Astrocyte (in vitro differentiated cells and primary cell): Measurements from ENCODE around the gene SYNGR4. TPM values are rescaled to one million over a fixed set of nuclear protein-coding genes. Genes with fewer than 3 reads are reported as not detected.
A peak's percentile ranks its signal among the peaks of the same experiment; 100 is the strongest.

Experiments
- DNase-seq: peaks from one replicate; pipeline ENCODE4 v3.0.0-alpha.2; 2010; ENCODE audit warnings: low read depth
- FAIRE-seq: peaks from 2 replicates; lab custom pipeline; 2011; peaks lifted over from hg19 to GRCh38; lab: Jason Lieb, UNC
- H2AFZ ChIP-seq: 2 replicates; pipeline ENCODE4 v1.6.0; 2012; ENCODE audit warnings: low read depth, low read length, inconsistent platforms
- H3K27ac ChIP-seq: 2 replicates; pipeline ENCODE4 v1.5.1; 2011; ENCODE audit warnings: low read depth, low read length, inconsistent platforms
- H3K27me3 ChIP-seq: 2 replicates; pipeline ENCODE4 v1.6.0; 2011; ENCODE audit warnings: low read length, inconsistent platforms; ENCODE audit not compliant: insufficient read depth
- H3K36me3 ChIP-seq: 2 replicates; pipeline ENCODE4 v1.5.1; 2011; ENCODE audit warnings: low read length, inconsistent platforms; ENCODE audit not compliant: insufficient read depth
- H3K4me1 ChIP-seq: 2 replicates; pipeline ENCODE4 v1.5.1; 2011; ENCODE audit warnings: low read length, inconsistent platforms; ENCODE audit not compliant: insufficient read depth
- H3K4me2 ChIP-seq: 2 replicates; pipeline ENCODE4 v1.6.0; 2012; ENCODE audit warnings: low read length, inconsistent platforms
- H3K4me3 ChIP-seq: 2 replicates; pipeline ENCODE4 v1.5.1; 2011; ENCODE audit warnings: low read depth, mild to moderate bottlenecking, low read length, inconsistent platforms; ENCODE audit not compliant: insufficient read depth
- H3K79me2 ChIP-seq: 2 replicates; pipeline ENCODE4 v1.6.0; 2012; ENCODE audit warnings: mild to moderate bottlenecking, low read length, inconsistent platforms; ENCODE audit not compliant: insufficient read depth
- H3K9ac ChIP-seq: 2 replicates; pipeline ENCODE4 v1.6.0; 2012; ENCODE audit warnings: mild to moderate bottlenecking, low read length, inconsistent platforms
- H3K9me3 ChIP-seq: 2 replicates; pipeline ENCODE4 v1.5.1; 2012; ENCODE audit warnings: low read depth, mild to moderate bottlenecking, low read length, inconsistent platforms; ENCODE audit not compliant: insufficient read depth
- H4K20me1 ChIP-seq: 2 replicates; pipeline ENCODE4 v1.6.0; 2012; ENCODE audit warnings: low read length, inconsistent platforms; ENCODE audit not compliant: insufficient read depth
- H3K27ac Mint-ChIP-seq: one replicate; pipeline ENCODE4 v1.8.0; 2021; ENCODE audit warnings: mild to moderate bottlenecking, mixed read lengths; ENCODE audit not compliant: unreplicated experiment
- H3K27me3 Mint-ChIP-seq: one replicate; pipeline ENCODE4 v1.8.0; 2021; ENCODE audit warnings: low read depth, mixed read lengths; ENCODE audit not compliant: unreplicated experiment
- H3K36me3 Mint-ChIP-seq: one replicate; pipeline ENCODE4 v1.8.0; 2021; ENCODE audit warnings: low read depth, mixed read lengths; ENCODE audit not compliant: unreplicated experiment
- H3K4me1 Mint-ChIP-seq: one replicate; pipeline ENCODE4 v1.8.0; 2021; ENCODE audit warnings: low read depth, mixed read lengths; ENCODE audit not compliant: unreplicated experiment
- H3K4me3 Mint-ChIP-seq: one replicate; pipeline ENCODE4 v1.8.0; 2021; ENCODE audit warnings: mild to moderate bottlenecking, moderate library complexity, mixed read lengths; ENCODE audit not compliant: unreplicated experiment
- H3K9me3 Mint-ChIP-seq: one replicate; pipeline ENCODE4 v1.8.0; 2021; ENCODE audit warnings: mild to moderate bottlenecking, mixed read lengths; ENCODE audit not compliant: unreplicated experiment
- EZH2 ChIP-seq: IDR thresholded peaks from 2 replicates; pipeline ENCODE4 v1.6.1; 2012; ENCODE audit warnings: mild to moderate bottlenecking, low read length, inconsistent platforms; ENCODE audit not compliant: insufficient read depth
- total RNA-seq: library from RNA; stranded (reverse); gene quantifications from 2 replicates; pipeline ENCODE4 v1.2.1, GENCODE V29; 2021
- TF ChIP-seq, protein P1 (sequence below): IDR thresholded peaks from 2 replicates; pipeline ENCODE4 v1.5.1; 2011; ENCODE audit warnings: low read depth, mild to moderate bottlenecking, inconsistent platforms, low read length, moderate library complexity; ENCODE audit not compliant: insufficient read depth

Gene SYNGR4
- total RNA-seq, 1 donor from 2014 or later, result not detected

DNA sequence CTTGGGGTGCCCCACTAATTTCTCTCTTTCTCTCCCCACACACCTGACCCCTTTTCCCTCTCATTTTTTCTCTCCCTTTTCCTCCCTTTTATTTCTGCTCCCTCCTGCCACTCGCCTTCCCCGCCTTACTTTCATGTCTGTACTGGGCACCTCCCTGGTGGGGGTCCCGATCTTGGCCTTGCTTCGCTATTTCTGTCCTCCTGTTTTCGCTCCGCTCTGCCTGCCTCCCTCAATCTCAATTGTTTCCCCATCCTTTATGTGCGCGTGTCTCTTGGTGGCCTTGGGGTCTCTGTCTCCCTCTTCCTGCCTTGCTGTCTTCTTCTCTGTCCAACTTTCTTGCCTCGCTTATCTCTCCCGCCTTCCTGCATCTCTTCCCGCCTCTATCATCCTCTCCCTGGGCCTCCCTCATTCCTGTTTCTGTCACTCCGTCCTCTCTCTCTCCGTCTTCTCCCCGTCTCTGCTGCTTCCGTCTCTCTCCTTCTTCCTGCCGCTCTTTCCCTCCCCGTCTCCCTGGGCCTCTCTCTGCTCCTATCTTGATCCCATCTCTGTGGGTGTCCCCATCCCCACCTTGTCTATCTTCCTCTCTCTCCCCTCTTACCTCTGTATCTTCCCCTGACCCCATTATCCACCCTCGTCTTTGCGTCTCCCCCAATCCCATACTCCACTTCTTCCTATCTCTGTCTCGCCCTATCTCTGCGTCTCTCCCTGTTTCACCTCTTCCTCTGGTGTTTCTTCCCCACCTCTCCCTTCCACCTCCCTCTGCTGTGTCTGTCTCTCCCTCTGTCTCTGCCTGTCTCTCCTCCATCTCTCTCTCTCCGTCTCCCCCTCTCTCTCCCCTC lies 33.3 kb downstream of the SYNGR4 start:
- peaks cover 11% of the 10 kb centered on the region for H3K4me1 Mint-ChIP-seq
- peak overlapping the region; percentile 100 for H3K4me2 ChIP-seq
- FAIRE-seq (no peak), DNase-seq (no peak)
- peaks cover 2% of the 10 kb centered on the region for H3K27me3 Mint-ChIP-seq
- H2AFZ ChIP-seq, result peak overlapping the region; percentile 76
- H3K36me3 ChIP-seq, result no peaks in the 10 kb centered on the region
- H4K20me1 ChIP-seq, result no peaks in the 10 kb centered on the region
- peak overlapping the region; percentile 77 for H3K27ac Mint-ChIP-seq
- H3K79me2 ChIP-seq, result peaks cover 2% of the 10 kb centered on the region
- peak overlapping the region; percentile 79 for H3K4me3 Mint-ChIP-seq
- H3K27me3 ChIP-seq, result peaks cover 14% of the 10 kb centered on the region
- H3K9me3 Mint-ChIP-seq, result peaks cover 3% of the 10 kb centered on the region
- H3K4me3 ChIP-seq, result peak overlapping the region; percentile 60
- H3K9me3 ChIP-seq, result no peaks in the 10 kb centered on the region
- peaks cover 4% of the 10 kb centered on the region for H3K36me3 Mint-ChIP-seq
- TF ChIP-seq, protein P1, sequence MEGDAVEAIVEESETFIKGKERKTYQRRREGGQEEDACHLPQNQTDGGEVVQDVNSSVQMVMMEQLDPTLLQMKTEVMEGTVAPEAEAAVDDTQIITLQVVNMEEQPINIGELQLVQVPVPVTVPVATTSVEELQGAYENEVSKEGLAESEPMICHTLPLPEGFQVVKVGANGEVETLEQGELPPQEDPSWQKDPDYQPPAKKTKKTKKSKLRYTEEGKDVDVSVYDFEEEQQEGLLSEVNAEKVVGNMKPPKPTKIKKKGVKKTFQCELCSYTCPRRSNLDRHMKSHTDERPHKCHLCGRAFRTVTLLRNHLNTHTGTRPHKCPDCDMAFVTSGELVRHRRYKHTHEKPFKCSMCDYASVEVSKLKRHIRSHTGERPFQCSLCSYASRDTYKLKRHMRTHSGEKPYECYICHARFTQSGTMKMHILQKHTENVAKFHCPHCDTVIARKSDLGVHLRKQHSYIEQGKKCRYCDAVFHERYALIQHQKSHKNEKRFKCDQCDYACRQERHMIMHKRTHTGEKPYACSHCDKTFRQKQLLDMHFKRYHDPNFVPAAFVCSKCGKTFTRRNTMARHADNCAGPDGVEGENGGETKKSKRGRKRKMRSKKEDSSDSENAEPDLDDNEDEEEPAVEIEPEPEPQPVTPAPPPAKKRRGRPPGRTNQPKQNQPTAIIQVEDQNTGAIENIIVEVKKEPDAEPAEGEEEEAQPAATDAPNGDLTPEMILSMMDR, result no peak
- TF ChIP-seq EZH2, result no peak
- peak overlapping the region; percentile 91 for H3K9ac ChIP-seq
- H3K4me1 ChIP-seq, result peaks cover 10% of the 10 kb centered on the region
- no peak overlapping the region for H3K27ac ChIP-seq

DNA sequence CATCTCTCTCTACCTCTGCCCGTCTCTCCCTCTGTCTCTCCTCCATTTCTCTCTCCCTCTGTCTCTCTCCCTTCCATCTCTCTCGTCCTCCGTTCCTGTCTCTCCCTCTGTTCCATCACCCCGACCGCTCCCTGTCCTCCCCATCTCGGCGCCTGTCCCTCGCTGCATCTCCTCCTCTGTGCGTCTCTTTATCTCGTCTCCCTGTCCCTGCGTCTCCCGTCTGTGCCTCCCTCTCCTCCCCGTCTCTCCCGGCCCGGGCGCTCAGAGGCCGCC lies 33.9 kb downstream of the SYNGR4 start:
- peak overlapping the region; percentile 76 for H2AFZ ChIP-seq
- Mint-ChIP-seq H3K27ac (peak overlapping the region; percentile 77), H3K4me1 (peaks cover 10% of the 10 kb centered on the region), H3K27me3 (peaks cover 2% of the 10 kb centered on the region), H3K36me3 (peaks cover 4% of the 10 kb centered on the region), H3K9me3 (peaks cover 3% of the 10 kb centered on the region), H3K4me3 (peak overlapping the region; percentile 79)
- FAIRE-seq, result no peak
- peaks cover 10% of the 10 kb centered on the region for H3K4me1 ChIP-seq
- peaks cover 14% of the 10 kb centered on the region for H3K27me3 ChIP-seq
- H3K79me2 ChIP-seq, result peaks cover 2% of the 10 kb centered on the region
- H3K36me3 ChIP-seq, result no peaks in the 10 kb centered on the region
- H3K4me2 ChIP-seq, result peak overlapping the region; percentile 100
- no peak overlapping the region for H3K27ac ChIP-seq
- TF ChIP-seq EZH2, result no peak
- TF ChIP-seq, protein P1, result no peak
- H4K20me1 ChIP-seq, result no peaks in the 10 kb centered on the region
- no peaks in the 10 kb centered on the region for H3K9me3 ChIP-seq
- H3K4me3 ChIP-seq, result peak overlapping the region; percentile 60
- H3K9ac ChIP-seq, result peak overlapping the region; percentile 91
- no peak for DNase-seq
